MG63 (cell line): Measurements from ENCODE around the gene GSDME. TPM values are rescaled to one million over a fixed set of nuclear protein-coding genes. Genes with fewer than 3 reads are reported as not detected.

Experiments used
- DNase-seq: peaks from one replicate; pipeline ENCODE4 v3.0.0-alpha.2; 2020
- H3K27me3 ChIP-seq: fragments of 250-450 bp; sonication (Bioruptor Pico); 2 replicates; pipeline ENCODE4 v1.5.1; 2020; ENCODE audit warnings: mild to moderate bottlenecking, moderate library complexity
- H3K36me3 ChIP-seq: fragments of 250-450 bp; sonication (Bioruptor Pico); 2 replicates; pipeline ENCODE4 v1.5.1; 2020; ENCODE audit warnings: mild to moderate bottlenecking, moderate library complexity
- H3K4me3 ChIP-seq: fragments of 250-450 bp; sonication (Bioruptor Pico); 2 replicates; pipeline ENCODE4 v1.5.1; 2020; ENCODE audit warnings: mild to moderate bottlenecking, moderate library complexity
- H3K9me3 ChIP-seq: fragments of 250-450 bp; sonication (Bioruptor Pico); 2 replicates; pipeline ENCODE4 v1.5.1; 2020; ENCODE audit warnings: mild to moderate bottlenecking, moderate library complexity
- total RNA-seq: library from RNA; depleted of rRNA; stranded (reverse); fragments of >200 nt; shearing (Covaris generic); gene quantifications from 2 replicates; pipeline ENCODE4 v1.2.3, GENCODE V29; 2014; ENCODE audit warnings: low replicate concordance

GSDME gene
- total RNA-seq, 1 experiment from 2014 or later: 4.1 TPM

- H3K27me3 ChIP-seq: no peaks in the 10 kb centered on the region
- no peak for DNase-seq
Observed at GRCh38 chr7:24781106-24781505, 23.8 kb upstream of the GSDME start.

GRCh38 chr7:24779283-24779655, 22.0 kb upstream of the GSDME start:
- Histone ChIP-seq H3K36me3 (no peaks in the 10 kb centered on the region), H3K27me3 (no peaks in the 10 kb centered on the region), H3K9me3 (no peaks in the 10 kb centered on the region), H3K4me3 (no peak overlapping the region)
- no peak for DNase-seq

More at GRCh38 chr7:24781106-24781505, 23.8 kb upstream of the GSDME start:
- H3K36me3 ChIP-seq: no peaks in the 10 kb centered on the region
- H3K9me3 ChIP-seq: no peaks in the 10 kb centered on the region
- H3K4me3 ChIP-seq: no peak overlapping the region

GRCh38 chr7:24778543-24779282, 21.4 kb upstream of the GSDME start:
- Histone ChIP-seq H3K27me3 (no peaks in the 10 kb centered on the region), H3K9me3 (no peaks in the 10 kb centered on the region), H3K36me3 (no peaks in the 10 kb centered on the region), H3K4me3 (no peak overlapping the region)
- DNase-seq: peak; percentile 79

- H3K27me3 ChIP-seq: no peaks in the 10 kb centered on the region
- H3K36me3 ChIP-seq: no peaks in the 10 kb centered on the region
- H3K4me3 ChIP-seq: no peak overlapping the region
- H3K9me3 ChIP-seq: no peaks in the 10 kb centered on the region
- DNase-seq: no peak
Observed at GRCh38 chr7:24777806-24778205, 20.5 kb upstream of the GSDME start.

GRCh38 chr7:24773646-24774045, 16.4 kb upstream of the GSDME start:
- H3K4me3 ChIP-seq: no peak overlapping the region
- H3K9me3 ChIP-seq: no peaks in the 10 kb centered on the region
- no peaks in the 10 kb centered on the region for H3K36me3 ChIP-seq
- no peaks in the 10 kb centered on the region for H3K27me3 ChIP-seq
- no peak for DNase-seq

- Histone ChIP-seq H3K36me3 (no peaks in the 10 kb centered on the region), H3K4me3 (no peak overlapping the region), H3K9me3 (no peaks in the 10 kb centered on the region), H3K27me3 (no peaks in the 10 kb centered on the region)
- DNase-seq: no peak
Observed at GRCh38 chr7:24769851-24770250, 12.6 kb upstream of the GSDME start.

- no peak for DNase-seq
- Histone ChIP-seq H3K4me3 (no peak overlapping the region), H3K36me3 (no peaks in the 10 kb centered on the region), H3K9me3 (no peaks in the 10 kb centered on the region), H3K27me3 (no peaks in the 10 kb centered on the region)
Observed at GRCh38 chr7:24769014-24769830, 12.0 kb upstream of the GSDME start.

GRCh38 chr7:24767878-24768569, 10.8 kb upstream of the GSDME start:
- no peak overlapping the region for H3K4me3 ChIP-seq
- DNase-seq: no peak
- H3K36me3 ChIP-seq: no peaks in the 10 kb centered on the region
- H3K9me3 ChIP-seq: no peaks in the 10 kb centered on the region
- H3K27me3 ChIP-seq: no peaks in the 10 kb centered on the region

GRCh38 chr7:24764972-24765744, 7.9 kb upstream of the GSDME start:
- H3K36me3 ChIP-seq: no peaks in the 10 kb centered on the region
- H3K27me3 ChIP-seq: no peaks in the 10 kb centered on the region
- no peaks in the 10 kb centered on the region for H3K9me3 ChIP-seq
- H3K4me3 ChIP-seq: no peak overlapping the region
- no peak for DNase-seq

GRCh38 chr7:24764011-24764410, 6.7 kb upstream of the GSDME start:
- no peak for DNase-seq
- Histone ChIP-seq H3K36me3 (no peaks in the 10 kb centered on the region), H3K4me3 (no peak overlapping the region), H3K9me3 (no peaks in the 10 kb centered on the region), H3K27me3 (no peaks in the 10 kb centered on the region)

GRCh38 chr7:24763303-24763901, 6.1 kb upstream of the GSDME start:
- DNase-seq: no peak
- no peak overlapping the region for H3K4me3 ChIP-seq
- no peaks in the 10 kb centered on the region for H3K27me3 ChIP-seq
- no peaks in the 10 kb centered on the region for H3K9me3 ChIP-seq
- no peaks in the 10 kb centered on the region for H3K36me3 ChIP-seq

- no peak overlapping the region for H3K4me3 ChIP-seq
- no peaks in the 10 kb centered on the region for H3K9me3 ChIP-seq
- H3K36me3 ChIP-seq: no peaks in the 10 kb centered on the region
- no peaks in the 10 kb centered on the region for H3K27me3 ChIP-seq
- no peak for DNase-seq
Observed at GRCh38 chr7:24762771-24763170, 5.5 kb upstream of the GSDME start.

- Histone ChIP-seq H3K27me3 (no peaks in the 10 kb centered on the region), H3K9me3 (no peaks in the 10 kb centered on the region), H3K36me3 (no peaks in the 10 kb centered on the region), H3K4me3 (no peak overlapping the region)
- no peak for DNase-seq
Observed at GRCh38 chr7:24760968-24761367, 3.7 kb upstream of the GSDME start.

GRCh38 chr7:24756545-24757352, 515 bp downstream of the GSDME start:
- no peak for DNase-seq
- Histone ChIP-seq H3K27me3 (no peaks in the 10 kb centered on the region), H3K36me3 (no peaks in the 10 kb centered on the region), H3K9me3 (no peaks in the 10 kb centered on the region), H3K4me3 (peak overlapping the region; percentile 63)

GRCh38 chr7:24755541-24756407, 1.5 kb downstream of the GSDME start:
- Histone ChIP-seq H3K4me3 (no peak overlapping the region), H3K36me3 (no peaks in the 10 kb centered on the region), H3K27me3 (no peaks in the 10 kb centered on the region), H3K9me3 (no peaks in the 10 kb centered on the region)
- no peak for DNase-seq
